Glutamatergic neuron (in vitro differentiated cells): ENCODE data around the gene MAG. TPM values are rescaled to one million over a fixed set of nuclear protein-coding genes. Genes with fewer than 3 reads are reported as not detected.
A peak's percentile ranks its signal among the peaks of the same experiment; 100 is the strongest.

ENCODE experiments used
- DNase-seq: peaks from one replicate; pipeline ENCODE4 v3.0.0; 2022
- H3K27ac Mint-ChIP-seq: one replicate; pipeline ENCODE4 v1.8.0; 2020; ENCODE audit warnings: mild to moderate bottlenecking, mixed read lengths, inconsistent platforms; ENCODE audit not compliant: unreplicated experiment
- H3K27me3 Mint-ChIP-seq: one replicate; pipeline ENCODE4 v1.8.0; 2020; ENCODE audit warnings: mild to moderate bottlenecking, moderate library complexity, mixed read lengths, inconsistent platforms; ENCODE audit not compliant: unreplicated experiment
- H3K36me3 Mint-ChIP-seq: one replicate; pipeline ENCODE4 v1.8.0; 2020; ENCODE audit warnings: mild to moderate bottlenecking, mixed read lengths, inconsistent platforms; ENCODE audit not compliant: unreplicated experiment
- H3K4me1 Mint-ChIP-seq: one replicate; pipeline ENCODE4 v1.8.0; 2020; ENCODE audit warnings: mild to moderate bottlenecking, low read depth, mixed read lengths, inconsistent platforms; ENCODE audit not compliant: unreplicated experiment
- H3K4me3 Mint-ChIP-seq: one replicate; pipeline ENCODE4 v1.8.0; 2020; ENCODE audit warnings: mild to moderate bottlenecking, mixed read lengths, inconsistent platforms; ENCODE audit not compliant: unreplicated experiment
- H3K9me3 Mint-ChIP-seq: one replicate; pipeline ENCODE4 v1.8.0; 2020; ENCODE audit warnings: mild to moderate bottlenecking, moderate library complexity, mixed read lengths, inconsistent platforms; ENCODE audit not compliant: unreplicated experiment
- total RNA-seq: library from RNA; stranded (reverse); fragmentation: NEBNext Ultra II Directional; extraction: Animal tissue kit (Norgen Biotek cat#: 25700); gene quantifications from one replicate; pipeline ENCODE4 v1.2.1, GENCODE V29; 2021; ENCODE audit not compliant: unreplicated experiment
- TF ChIP-seq, protein P1 (sequence below): fragments of 200-600 bp; sonication (generic); IDR thresholded peaks from one replicate; pipeline ENCODE4 v1.5.0; 2021; ENCODE audit not compliant: partially characterized antibody, unreplicated experiment

The MAG gene
- total RNA-seq, 1 donor from 2014 or later, result not detected

DNA sequence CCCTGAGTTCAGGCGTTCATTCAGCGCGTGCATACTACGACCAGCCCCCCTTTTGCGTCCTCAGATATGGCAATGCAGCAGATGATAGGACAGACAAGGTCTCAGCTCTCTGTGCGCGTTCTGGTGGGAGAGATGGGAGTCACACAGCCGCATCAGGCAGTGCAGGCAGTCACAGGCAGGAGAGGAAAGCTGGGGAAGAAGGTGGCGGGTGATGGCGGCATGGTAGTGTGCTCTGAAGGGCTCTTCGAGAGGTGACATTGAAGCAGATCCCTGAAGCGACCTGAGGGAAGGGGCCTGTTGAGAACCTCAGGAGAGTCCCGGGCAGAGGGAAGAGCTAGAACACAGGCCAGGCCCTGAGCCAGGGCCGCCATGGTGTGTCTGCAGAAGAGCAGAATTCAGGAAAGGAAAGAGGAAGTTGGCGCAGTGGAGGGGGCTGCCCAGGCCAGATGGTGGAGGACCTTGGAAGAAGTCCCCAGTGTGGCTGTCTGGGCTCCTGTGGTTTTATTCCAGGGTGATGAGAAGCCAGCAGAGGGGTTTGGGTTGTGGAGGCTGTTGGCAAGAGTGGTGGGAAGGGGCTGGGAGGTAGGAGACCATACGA lies 19.7 kb upstream of the MAG start:
- TF ChIP-seq, protein P1, sequence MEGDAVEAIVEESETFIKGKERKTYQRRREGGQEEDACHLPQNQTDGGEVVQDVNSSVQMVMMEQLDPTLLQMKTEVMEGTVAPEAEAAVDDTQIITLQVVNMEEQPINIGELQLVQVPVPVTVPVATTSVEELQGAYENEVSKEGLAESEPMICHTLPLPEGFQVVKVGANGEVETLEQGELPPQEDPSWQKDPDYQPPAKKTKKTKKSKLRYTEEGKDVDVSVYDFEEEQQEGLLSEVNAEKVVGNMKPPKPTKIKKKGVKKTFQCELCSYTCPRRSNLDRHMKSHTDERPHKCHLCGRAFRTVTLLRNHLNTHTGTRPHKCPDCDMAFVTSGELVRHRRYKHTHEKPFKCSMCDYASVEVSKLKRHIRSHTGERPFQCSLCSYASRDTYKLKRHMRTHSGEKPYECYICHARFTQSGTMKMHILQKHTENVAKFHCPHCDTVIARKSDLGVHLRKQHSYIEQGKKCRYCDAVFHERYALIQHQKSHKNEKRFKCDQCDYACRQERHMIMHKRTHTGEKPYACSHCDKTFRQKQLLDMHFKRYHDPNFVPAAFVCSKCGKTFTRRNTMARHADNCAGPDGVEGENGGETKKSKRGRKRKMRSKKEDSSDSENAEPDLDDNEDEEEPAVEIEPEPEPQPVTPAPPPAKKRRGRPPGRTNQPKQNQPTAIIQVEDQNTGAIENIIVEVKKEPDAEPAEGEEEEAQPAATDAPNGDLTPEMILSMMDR, result no peak
- Mint-ChIP-seq H3K27me3 (peaks cover 15% of the 10 kb centered on the region), H3K9me3 (peaks cover 14% of the 10 kb centered on the region), H3K4me1 (peaks cover 11% of the 10 kb centered on the region), H3K4me3 (no peak overlapping the region), H3K36me3 (peaks cover 11% of the 10 kb centered on the region), H3K27ac (peak overlapping the region; percentile 50)
- DNase-seq, result no peak

DNA sequence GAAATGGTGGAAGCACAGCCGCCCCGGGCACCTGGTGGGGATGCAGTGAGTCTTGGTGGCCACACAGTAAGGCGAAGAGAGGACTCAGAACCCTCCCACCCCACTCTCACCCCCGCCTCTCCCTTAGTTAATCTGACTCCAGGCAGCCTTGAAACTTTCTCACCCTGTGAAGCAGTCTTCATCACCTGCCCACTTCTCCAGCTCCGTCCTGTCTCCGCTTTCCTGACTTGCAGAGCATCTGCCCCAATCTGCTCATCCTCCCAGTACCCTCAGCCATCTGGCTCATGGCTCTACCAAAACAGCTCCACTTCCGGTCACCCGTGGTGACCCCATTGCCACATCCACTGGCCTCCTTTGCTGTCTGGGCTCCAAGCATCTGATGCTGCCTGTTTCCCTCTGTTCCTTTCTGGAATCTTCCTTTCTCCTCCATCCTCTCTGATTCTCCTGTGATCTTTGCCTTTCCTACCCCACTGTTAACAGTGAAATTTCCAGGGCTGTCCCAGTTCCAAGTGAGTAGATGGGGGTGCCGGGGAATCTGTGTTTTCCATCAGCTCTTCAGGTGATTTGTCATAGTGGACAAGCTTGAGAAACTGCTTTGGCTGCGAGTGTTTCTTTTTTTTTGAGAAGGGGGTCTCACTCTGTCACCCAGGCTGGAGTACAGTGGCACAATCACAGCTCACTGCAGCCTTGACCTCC lies 18.9 kb upstream of the MAG start:
- H3K4me3 Mint-ChIP-seq, result peak overlapping the region; percentile 42
- peaks cover 11% of the 10 kb centered on the region for H3K36me3 Mint-ChIP-seq
- H3K27ac Mint-ChIP-seq, result peak overlapping the region; percentile 66
- H3K4me1 Mint-ChIP-seq, result peaks cover 11% of the 10 kb centered on the region
- H3K27me3 Mint-ChIP-seq, result peaks cover 11% of the 10 kb centered on the region
- no peak for DNase-seq
- peaks cover 14% of the 10 kb centered on the region for H3K9me3 Mint-ChIP-seq
- TF ChIP-seq, protein P1, result no peak

DNA sequence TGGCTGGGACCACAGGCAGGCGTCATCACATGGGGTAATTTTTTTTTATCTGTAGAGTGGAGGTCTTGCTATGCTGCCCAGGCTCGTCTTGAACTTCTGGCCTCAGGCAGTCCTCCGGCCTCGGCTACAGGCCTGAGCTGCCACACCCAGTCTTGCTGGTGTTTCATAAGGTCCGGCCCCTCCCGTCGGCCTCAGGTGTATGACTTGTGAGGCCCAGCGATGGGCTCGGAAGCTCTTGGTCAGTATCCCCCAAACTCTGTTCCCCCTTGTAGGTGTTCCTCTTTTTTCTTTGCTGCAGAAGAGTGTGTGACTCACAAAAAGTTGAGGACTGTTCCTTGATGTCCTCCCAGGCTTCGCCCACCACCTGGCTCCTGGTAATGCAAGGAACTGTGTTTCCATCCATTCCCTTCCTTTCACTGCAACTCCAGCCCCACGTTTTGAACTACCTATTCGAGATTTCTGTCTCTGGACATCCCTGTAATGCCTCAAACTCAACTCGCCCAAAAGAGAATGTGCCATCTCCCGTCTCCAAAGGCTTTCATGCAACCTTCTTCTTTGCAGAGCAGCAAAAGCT lies 18.2 kb upstream of the MAG start:
- Mint-ChIP-seq H3K4me1 (peaks cover 12% of the 10 kb centered on the region), H3K27me3 (peaks cover 11% of the 10 kb centered on the region), H3K36me3 (peaks cover 11% of the 10 kb centered on the region), H3K9me3 (peaks cover 14% of the 10 kb centered on the region), H3K27ac (no peak overlapping the region), H3K4me3 (no peak overlapping the region)
- DNase-seq, result no peak
- TF ChIP-seq, protein P1, result no peak

DNA sequence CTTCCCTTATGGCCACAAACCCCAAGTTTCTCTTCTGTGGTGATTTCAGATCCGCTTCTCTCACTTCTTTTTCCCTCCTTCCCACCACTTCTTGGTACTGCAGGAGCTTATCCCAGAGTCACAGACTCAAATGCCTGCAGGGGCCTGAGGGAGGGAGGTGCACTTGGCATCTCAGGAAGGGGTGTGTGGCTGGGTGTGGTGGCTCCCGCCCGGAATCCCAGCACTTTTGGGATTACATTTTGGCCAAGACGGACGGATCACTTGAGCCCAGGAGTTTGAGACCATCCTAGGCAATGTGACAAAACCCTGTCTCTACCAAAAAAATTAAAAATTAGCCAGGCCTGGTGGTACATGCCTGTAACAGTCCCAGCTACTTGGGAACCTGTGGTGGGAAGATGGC lies 17.6 kb upstream of the MAG start:
- no peak for DNase-seq
- Mint-ChIP-seq H3K36me3 (peaks cover 11% of the 10 kb centered on the region), H3K4me1 (peaks cover 12% of the 10 kb centered on the region), H3K27me3 (peaks cover 11% of the 10 kb centered on the region), H3K9me3 (peaks cover 14% of the 10 kb centered on the region), H3K4me3 (no peak overlapping the region), H3K27ac (no peak overlapping the region)
- TF ChIP-seq, protein P1, result no peak

DNA sequence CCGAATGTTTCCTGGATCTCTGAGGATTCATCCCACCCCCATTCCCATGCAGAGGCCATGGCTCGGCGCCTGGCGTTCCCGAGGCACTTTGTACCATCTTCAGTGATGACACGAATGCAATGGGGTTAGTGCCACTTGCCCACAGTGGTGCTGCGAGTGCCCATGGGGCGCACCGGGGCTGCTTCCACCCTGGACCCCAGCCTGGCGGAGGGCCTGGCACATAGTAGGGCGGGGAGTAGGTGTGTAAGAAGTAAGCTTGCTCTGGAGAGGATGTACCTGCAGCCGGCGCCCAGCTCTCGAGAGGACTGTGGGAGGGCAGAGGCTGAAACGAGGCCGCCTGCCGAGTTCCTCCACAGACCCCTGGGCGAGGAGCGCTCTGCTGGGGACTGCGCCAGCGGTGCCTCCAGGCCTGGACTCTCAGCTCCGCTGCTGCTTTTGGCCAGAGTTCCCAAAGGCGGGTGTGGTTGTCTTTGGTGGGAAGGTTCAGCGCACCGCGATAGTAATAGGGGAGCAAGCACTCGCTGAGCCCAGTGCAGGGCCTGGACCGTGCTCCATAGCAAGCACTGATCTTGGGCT lies 15.2 kb upstream of the MAG start:
- peaks cover 16% of the 10 kb centered on the region for H3K4me1 Mint-ChIP-seq
- no peak for DNase-seq
- peak overlapping the region; percentile 23 for H3K27ac Mint-ChIP-seq
- peaks cover 15% of the 10 kb centered on the region for H3K27me3 Mint-ChIP-seq
- peaks cover 5% of the 10 kb centered on the region for H3K36me3 Mint-ChIP-seq
- no peak overlapping the region for H3K4me3 Mint-ChIP-seq
- H3K9me3 Mint-ChIP-seq, result peaks cover 14% of the 10 kb centered on the region
- TF ChIP-seq, protein P1, result no peak
